GM18870 (cell line): ENCODE results near the gene GART.
"Not testable (repeated sequence)": the region's sequence is repeated elsewhere in the genome, so short reads cannot be mapped to it uniquely, and the experiment has no call there.

Experiments used
- ATAC-seq: cut with Tn5 transposase; IDR thresholded peaks from one replicate; pipeline ENCODE4 v1.9.1; 2021; ENCODE audit warnings: moderate library complexity; ENCODE audit not compliant: unreplicated experiment

Gene GART

GRCh38 chr21:33541756-33542639, at the start of gene GART:
TSS of gene GART (minus strand) at chr21:33542117. CDS start at chr21:33539315, 2,802 bp downstream.
- peak; percentile 29 for ATAC-seq

GRCh38 chr21:33588485-33589335, 46.8 kb upstream of the GART start, which contains the start of gene DONSON:
TSS of gene DONSON (minus strand) at chr21:33588684. CDS start at chr21:33588641, 43 bp downstream.
- peak; percentile 55 for ATAC-seq

- peak; percentile 6 for ATAC-seq
Observed at GRCh38 chr21:33587792-33588484, 46.0 kb upstream of the GART start.

GRCh38 chr21:33586927-33587326, 45.0 kb upstream of the GART start:
- no peak for ATAC-seq

GRCh38 chr21:33584455-33584854, 42.5 kb upstream of the GART start:
- ATAC-seq = no peak

GRCh38 chr21:33578959-33579542, 37.1 kb upstream of the GART start:
- no peak for ATAC-seq

GRCh38 chr21:33578214-33578613, 36.3 kb upstream of the GART start:
- no peak for ATAC-seq

- not testable (repeated sequence) for ATAC-seq
Observed at GRCh38 chr21:33576741-33577141, 34.8 kb upstream of the GART start.

- no peak for ATAC-seq
Observed at GRCh38 chr21:33572350-33572749, 30.4 kb upstream of the GART start.

GRCh38 chr21:33569991-33570390, 28.1 kb upstream of the GART start:
- ATAC-seq = no peak

GRCh38 chr21:33568448-33568847, 26.5 kb upstream of the GART start:
- no peak for ATAC-seq

- ATAC-seq = no peak
Observed at GRCh38 chr21:33567914-33568313, 26.0 kb upstream of the GART start.

GRCh38 chr21:33566514-33566913, 24.6 kb upstream of the GART start:
- ATAC-seq = no peak

- ATAC-seq = no peak
Observed at GRCh38 chr21:33562389-33562788, 20.5 kb upstream of the GART start.

- ATAC-seq = no peak
Observed at GRCh38 chr21:33561373-33561772, 19.5 kb upstream of the GART start.

GRCh38 chr21:33560965-33561364, 19.0 kb upstream of the GART start:
- ATAC-seq = no peak

GRCh38 chr21:33559813-33560212, 17.9 kb upstream of the GART start:
- ATAC-seq = no peak

- no peak for ATAC-seq
Observed at GRCh38 chr21:33558777-33559421, 17.0 kb upstream of the GART start.

GRCh38 chr21:33557447-33557846, 15.5 kb upstream of the GART start:
- ATAC-seq = no peak

- no peak for ATAC-seq
Observed at GRCh38 chr21:33554982-33555344, 13.0 kb upstream of the GART start.
